ENCODE data around the gene SORCS2. TPM values are rescaled to one million over a fixed set of nuclear protein-coding genes. Genes with fewer than 3 reads are reported as not detected.

The SORCS2 gene
- total and polyA plus RNA-seq, 7 donors, result 0.18 to 1.5 (median 0.36) TPM

GRCh38 chr4:7762376-7763030 is 570.2 kb downstream of the SORCS2 start:
- no peak for ATAC-seq
- intact Hi-C loops (cut with DNase I), result loop anchor here in 1 of 2 donors (5.0 kb wide), 1 partner anchor 40 kb away; no protein-coding TSS in a partner anchor
- no peak for TF ChIP-seq CTCF (IDR thresholded peaks at IDR 0.05)
- Histone ChIP-seq H3K36me3 (ENCODE audit: insufficient read depth in 1 of 2, low read depth in 1 of 2) (peaks cover 0 to 26% of the 10 kb centered on the region in 2 donors), H3K27me3 (ENCODE audit: insufficient read depth in 3 of 3, low read length in 2 of 3) (no peaks in the 10 kb centered on the region), H3K4me1 (peaks cover 3% of the 10 kb centered on the region), H3K27ac (no peak overlapping the region), H3K9me3 (no peaks in the 10 kb centered on the region), H3K4me3 (no peak overlapping the region)
- DNase-seq, result no peak
- 77 to 88% (median 84%) methylated on average over 15 of the region's 15 CpGs for WGBS, 3 donors

- no peak for TF ChIP-seq CTCF (IDR thresholded peaks at IDR 0.05)
- H3K27me3 ChIP-seq (ENCODE audit: insufficient read depth in 3 of 3, low read length in 2 of 3), result no peaks in the 10 kb centered on the region
- 94 to 97% (median 95%) methylated on average over 16 of the region's 16 CpGs for WGBS, 3 donors
- ATAC-seq, result no peak
- no peaks in the 10 kb centered on the region for H3K4me1 ChIP-seq
- no peaks in the 10 kb centered on the region for H3K9me3 ChIP-seq
- H3K27ac ChIP-seq, result no peak overlapping the region
- intact Hi-C loops (cut with DNase I), result loop anchor here in 1 of 2 donors (5.0 kb wide), 1 partner anchor 39 kb away; no protein-coding TSS in a partner anchor
- no peak for DNase-seq
- no peak overlapping the region for H3K4me3 ChIP-seq
- peaks cover 0 to 30% of the 10 kb centered on the region in 2 donors for H3K36me3 ChIP-seq (ENCODE audit: insufficient read depth in 1 of 2, low read depth in 1 of 2)
These were observed 570.8 kb downstream of the SORCS2 start for GRCh38 chr4:7763106-7763505.

- no peak overlapping the region for H3K4me3 ChIP-seq
- intact Hi-C loops (cut with DNase I), result loop anchor here in 1 of 2 donors (5.0 kb wide), 1 partner anchor 39 kb away; no protein-coding TSS in a partner anchor
- peaks cover 0 to 37% of the 10 kb centered on the region in 2 donors for H3K36me3 ChIP-seq (ENCODE audit: insufficient read depth in 1 of 2, low read depth in 1 of 2)
- 88 to 95% (median 93%) methylated on average over 10 of the region's 10 CpGs for WGBS, 3 donors
- no peaks in the 10 kb centered on the region for H3K27me3 ChIP-seq (ENCODE audit: insufficient read depth in 3 of 3, low read length in 2 of 3)
- no peak overlapping the region for H3K27ac ChIP-seq
- no peak for DNase-seq
- H3K9me3 ChIP-seq, result no peaks in the 10 kb centered on the region
- H3K4me1 ChIP-seq, result no peaks in the 10 kb centered on the region
- TF ChIP-seq CTCF (IDR thresholded peaks at IDR 0.05), result no peak
- no peak for ATAC-seq
These were observed 571.5 kb downstream of the SORCS2 start for GRCh38 chr4:7763788-7764187.

- H3K4me3 ChIP-seq, result no peak overlapping the region
- H3K9me3 ChIP-seq, result no peaks in the 10 kb centered on the region
- no peak for TF ChIP-seq CTCF (IDR thresholded peaks at IDR 0.05)
- 82 to 86% (median 83%) methylated on average over 5 of the region's 5 CpGs for WGBS, 3 donors
- ATAC-seq (no peak), DNase-seq (peak in 1 of 2 donors; percentile 18)
- intact Hi-C loops (cut with DNase I), result loop anchor here in 1 of 2 donors (5.0 kb wide), 1 partner anchor 38 kb away; no protein-coding TSS in a partner anchor
- no peaks in the 10 kb centered on the region for H3K4me1 ChIP-seq
- H3K36me3 ChIP-seq (ENCODE audit: insufficient read depth in 1 of 2, low read depth in 1 of 2), result peaks cover 0 to 43% of the 10 kb centered on the region in 2 donors
- H3K27me3 ChIP-seq (ENCODE audit: insufficient read depth in 3 of 3, low read length in 2 of 3), result no peaks in the 10 kb centered on the region
- no peak overlapping the region for H3K27ac ChIP-seq
These were observed 572.1 kb downstream of the SORCS2 start for GRCh38 chr4:7764466-7764865.

Measured in psoas muscle (tissue), 8 donors.